Right lobe of liver (tissue), 4 donors: Measurements from ENCODE around the gene ROBO2.

Experiments
- POLR2A ChIP-seq: fragments of 450-650 bp; IDR thresholded peaks from one replicate; pipeline ENCODE4 v1.6.1; 2017; ENCODE audit warnings: antibody characterized with exemption, mild to moderate bottlenecking
- TF ChIP-seq, protein P1 (sequence below), 4 donors: fragments of 200-600 bp in 3 of 4; fragments of 450-650 bp in 1 of 4; IDR thresholded peaks; one replicate each; pipeline versions ENCODE4 v1.5.1 to v1.8.0; 2016 to 2022; ENCODE audit warnings: antibody characterized with exemption in 4 of 4, mild to moderate bottlenecking in 2 of 4
- donor health status: DM: no; HTN: no; CAD: no.
- donor health status: DM: no; HTN: no; CAD: no.
- donor health status: DM: no; HTN: yes; CAD: no.

DNA sequence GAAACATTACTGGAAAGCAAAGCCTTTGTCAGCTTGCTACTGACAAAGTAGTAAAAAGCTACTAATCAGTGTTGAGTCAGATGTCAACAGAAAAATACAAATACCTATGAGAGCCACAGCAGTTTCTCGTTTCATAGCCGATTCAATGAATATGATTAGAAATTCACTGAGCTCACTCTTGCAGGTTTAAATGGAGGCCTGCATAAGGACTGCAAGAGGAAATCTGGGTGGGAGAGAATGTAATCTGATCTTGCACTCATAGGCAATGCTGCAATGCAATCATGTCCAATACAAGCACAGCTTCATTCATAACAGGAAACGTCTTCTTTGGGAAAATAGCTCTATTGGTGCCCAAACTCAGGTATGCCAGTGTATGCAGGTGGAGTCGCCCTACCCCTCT, 608.8 kb downstream of the ROBO2 start:
- TF ChIP-seq, protein P1, sequence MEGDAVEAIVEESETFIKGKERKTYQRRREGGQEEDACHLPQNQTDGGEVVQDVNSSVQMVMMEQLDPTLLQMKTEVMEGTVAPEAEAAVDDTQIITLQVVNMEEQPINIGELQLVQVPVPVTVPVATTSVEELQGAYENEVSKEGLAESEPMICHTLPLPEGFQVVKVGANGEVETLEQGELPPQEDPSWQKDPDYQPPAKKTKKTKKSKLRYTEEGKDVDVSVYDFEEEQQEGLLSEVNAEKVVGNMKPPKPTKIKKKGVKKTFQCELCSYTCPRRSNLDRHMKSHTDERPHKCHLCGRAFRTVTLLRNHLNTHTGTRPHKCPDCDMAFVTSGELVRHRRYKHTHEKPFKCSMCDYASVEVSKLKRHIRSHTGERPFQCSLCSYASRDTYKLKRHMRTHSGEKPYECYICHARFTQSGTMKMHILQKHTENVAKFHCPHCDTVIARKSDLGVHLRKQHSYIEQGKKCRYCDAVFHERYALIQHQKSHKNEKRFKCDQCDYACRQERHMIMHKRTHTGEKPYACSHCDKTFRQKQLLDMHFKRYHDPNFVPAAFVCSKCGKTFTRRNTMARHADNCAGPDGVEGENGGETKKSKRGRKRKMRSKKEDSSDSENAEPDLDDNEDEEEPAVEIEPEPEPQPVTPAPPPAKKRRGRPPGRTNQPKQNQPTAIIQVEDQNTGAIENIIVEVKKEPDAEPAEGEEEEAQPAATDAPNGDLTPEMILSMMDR (IDR thresholded peaks at IDR 0.05), result no peak
- no peak for TF ChIP-seq POLR2A
